AG04449 (cell line): ENCODE data around the gene PXDC1.
A peak's percentile ranks its signal among the peaks of the same experiment; 100 is the strongest.

Experiments used
- CTCF ChIA-PET: fragments of 350-600 bp; formaldehyde crosslinking; extraction: SDS; loops from one replicate; lab custom pipeline; 2021; ENCODE audit warnings: antibody characterized with exemption; lab: Yijun Ruan, JAX
- POLR2A ChIA-PET: fragments of 400-600, 350-600 bp; formaldehyde crosslinking; extraction: SDS; loops from one replicate; lab custom pipeline; 2020; ENCODE audit warnings: antibody characterized with exemption, inconsistent platforms; lab: Yijun Ruan, JAX
- DNase-seq: peaks from one replicate; pipeline ENCODE4 v3.0.0-alpha.2; 2010; ENCODE audit warnings: low read depth, low spot score
- H3K4me3 ChIP-seq: 2 replicates; pipeline ENCODE4 v1.5.1; 2011; ENCODE audit warnings: low read depth, mild to moderate bottlenecking, control low read depth, low read length
- CTCF ChIP-seq: IDR thresholded peaks from one replicate; pipeline ENCODE4 v1.5.1; 2011; ENCODE audit warnings: mild to moderate bottlenecking, moderate library complexity, low read length, control low read depth, inconsistent platforms; ENCODE audit not compliant: insufficient read depth; ENCODE audit errors: missing control alignments

PXDC1 gene

GRCh38 chr6:3743541-3743940 lies 8.0 kb downstream of the PXDC1 start:
- DNase-seq: no peak
- POLR2A ChIA-PET: no interaction called here
- no peak for TF ChIP-seq CTCF
- CTCF ChIA-PET: interaction anchor here (0.9 to 11.7 kb wide), 31 partner anchors 8 to 464 kb away, joined by 3 to 267 read pairs (median 5); partner anchors contain the start of gene FAM50B
- H3K4me3 ChIP-seq: peak overlapping the region; percentile 1; the same call in 1 of the 2 replicates

DNA sequence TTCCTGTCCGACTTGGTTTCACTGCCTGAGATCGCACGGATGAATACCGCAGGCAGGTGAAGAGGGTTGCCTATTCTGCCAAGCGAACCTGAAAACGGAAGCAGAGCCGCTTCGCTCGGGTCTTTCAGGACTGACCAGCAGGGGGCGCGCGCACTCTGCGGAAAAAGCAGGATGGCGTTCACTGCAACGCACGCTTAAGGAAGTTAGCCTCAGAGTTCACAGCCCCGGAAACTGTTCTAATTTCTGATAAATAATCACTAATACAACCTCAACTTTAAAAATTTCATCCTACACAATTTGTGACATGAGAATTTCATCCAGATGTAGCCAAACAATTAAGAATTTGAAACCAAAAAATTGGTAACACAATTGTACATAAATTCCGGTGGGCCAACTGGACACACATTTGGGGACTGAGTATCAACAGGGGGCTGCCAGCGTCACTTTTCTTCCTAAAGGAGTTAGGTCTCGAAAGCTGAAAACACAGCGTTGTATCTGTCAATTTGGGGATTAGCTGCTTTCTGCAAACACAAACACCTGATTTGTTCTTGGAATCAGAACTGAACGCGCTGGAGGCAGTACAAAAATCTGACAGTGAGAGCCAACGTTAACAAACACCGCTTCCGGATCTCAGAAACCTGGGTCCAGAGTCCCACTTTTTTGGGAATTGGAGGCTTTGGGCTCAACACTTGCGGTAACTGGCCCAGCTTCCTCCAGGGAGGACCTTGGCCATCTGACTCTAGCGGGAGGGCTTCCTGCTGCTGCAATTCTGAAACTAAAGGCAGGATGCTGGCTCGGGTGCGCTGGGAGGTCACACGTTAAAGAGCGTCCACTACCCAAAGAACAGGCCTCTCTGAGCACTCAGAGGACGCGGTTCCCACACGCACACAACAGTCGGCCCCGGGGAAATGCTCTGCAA lies 8.8 kb downstream of the PXDC1 start:
- TF ChIP-seq CTCF: peak; percentile 87
- POLR2A ChIA-PET: no interaction called here
- no peak for DNase-seq
- 0 out of 2 replicates have a peak overlapping the region, but pooled peaks have one; percentile 25 for H3K4me3 ChIP-seq
- CTCF ChIA-PET: interaction anchor here (0.8 to 11.7 kb wide), 37 partner anchors 8 to 470 kb away, joined by 3 to 267 read pairs (median 5); partner anchors contain the start of gene FAM50B

DNA sequence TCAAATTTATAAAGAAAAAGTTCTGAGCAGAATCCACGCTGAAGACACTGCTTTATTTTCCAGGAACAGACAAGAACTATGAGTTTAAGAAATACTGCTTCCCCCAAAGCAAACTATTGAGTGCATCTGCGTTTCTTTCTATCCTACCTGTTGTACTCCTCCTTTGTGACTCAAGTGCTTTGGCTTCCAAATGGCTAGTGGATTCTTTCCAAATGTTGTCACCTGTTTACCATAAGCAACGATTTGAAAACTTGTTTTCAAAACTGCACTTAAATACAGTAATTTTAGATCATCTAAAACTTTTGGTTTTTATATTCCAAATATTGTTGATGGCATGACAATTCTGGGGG lies 9.5 kb downstream of the PXDC1 start:
- 0 out of 2 replicates have a peak overlapping the region, but pooled peaks have one; percentile 25 for H3K4me3 ChIP-seq
- POLR2A ChIA-PET: interaction anchor here (0.7 kb wide), 1 partner anchor 141 kb away, joined by 3 read pairs; no protein-coding TSS in a partner anchor
- TF ChIP-seq CTCF: no peak
- CTCF ChIA-PET: interaction anchor here (0.9 to 11.7 kb wide), 26 partner anchors 9 to 462 kb away, joined by 3 to 267 read pairs (median 6); partner anchors contain the start of gene FAM50B
- DNase-seq: no peak

DNA sequence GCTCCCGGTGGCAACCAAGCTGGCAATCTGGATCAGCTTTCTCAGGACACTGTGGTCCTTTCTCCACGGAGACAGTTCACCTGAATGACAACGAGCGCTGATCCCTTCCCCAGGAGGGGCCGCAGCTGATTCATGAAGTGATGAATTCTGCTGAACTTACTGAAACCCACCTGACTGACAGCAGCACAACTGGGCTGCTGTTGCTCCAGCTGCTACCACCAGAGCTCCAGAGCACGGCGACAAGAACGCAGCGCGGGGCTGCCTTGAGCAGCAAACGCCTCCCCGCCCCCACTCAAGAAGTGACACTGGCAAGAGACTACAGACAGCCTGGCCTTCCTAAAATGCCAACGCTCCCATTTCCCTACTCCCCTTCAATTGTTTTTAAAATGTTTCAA lies 10.0 kb downstream of the PXDC1 start:
- DNase-seq: no peak
- TF ChIP-seq CTCF: no peak
- POLR2A ChIA-PET: interaction anchor here (0.7 kb wide), 2 partner anchors 8 to 141 kb away, joined by 3 read pairs; no protein-coding TSS in a partner anchor
- no peak overlapping the region for H3K4me3 ChIP-seq
- CTCF ChIA-PET: interaction anchor here (0.7 to 11.7 kb wide), 26 partner anchors 8 to 461 kb away, joined by 3 to 267 read pairs (median 6); partner anchors contain the start of genes FAM50B and PXDC1

GRCh38 chr6:3740551-3741476 lies 10.7 kb downstream of the PXDC1 start:
- no peak for TF ChIP-seq CTCF
- CTCF ChIA-PET: interaction anchor here (0.7 to 11.7 kb wide), 28 partner anchors 8 to 461 kb away, joined by 3 to 267 read pairs (median 6); partner anchors contain the start of genes FAM50B and PXDC1
- H3K4me3 ChIP-seq: no peak overlapping the region
- POLR2A ChIA-PET: interaction anchor here (0.7 kb wide), 2 partner anchors 9 to 145 kb away, joined by 3 read pairs; no protein-coding TSS in a partner anchor
- DNase-seq: no peak
